Kidney tubule cell (primary cell): ENCODE measurements around the gene MRPL36.
"Not testable (repeated sequence)": the region's sequence is repeated elsewhere in the genome, so short reads cannot be mapped to it uniquely, and the experiment has no call there.

Experiments used
- DNase-seq: peaks from one replicate; pipeline ENCODE4 v3.0.0-alpha.2; 2018; ENCODE audit warnings: low spot score

The MRPL36 gene

DNA sequence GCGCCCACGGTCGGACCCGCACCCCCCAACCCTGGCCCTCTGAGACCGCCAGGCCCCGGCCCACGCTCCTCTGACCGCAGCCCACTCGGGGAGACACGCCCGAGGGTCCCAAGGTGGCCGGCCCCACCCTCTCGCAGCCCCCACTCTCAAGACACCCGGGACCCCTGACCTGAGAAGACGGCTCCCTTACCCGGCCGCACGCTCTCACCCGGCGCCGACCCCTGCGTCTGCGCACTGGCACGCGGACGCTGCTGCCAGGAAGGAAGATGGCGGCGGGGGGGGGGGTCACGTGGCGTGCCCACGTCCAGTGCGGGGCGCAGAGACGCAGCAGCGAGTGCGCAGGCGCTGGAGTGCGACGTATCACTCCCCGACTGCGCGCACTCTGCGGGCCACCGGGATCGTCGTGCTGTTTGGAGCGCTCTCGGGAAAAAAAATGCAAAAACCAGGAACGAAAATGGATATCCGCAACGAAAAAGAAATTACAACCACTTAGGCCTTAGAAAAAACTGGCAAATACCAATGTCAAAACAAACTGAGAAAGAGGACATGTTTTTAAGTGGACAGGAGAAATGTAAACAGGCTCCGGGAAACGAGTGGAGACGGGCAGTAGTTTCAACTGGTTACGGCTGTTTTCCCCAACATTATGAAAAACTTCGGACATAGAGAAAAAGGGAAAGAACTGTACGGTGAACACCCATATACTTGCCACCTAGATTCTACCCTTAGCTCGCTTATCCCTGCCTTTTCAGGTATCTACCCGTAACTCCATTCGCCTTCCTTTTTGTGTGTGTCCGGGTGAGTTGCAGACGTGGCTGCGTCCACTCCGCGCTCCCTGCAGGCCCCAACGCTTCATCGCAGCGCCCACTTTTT, at the start of gene MRPL36:
MRPL36 (minus strand) TSS at position 236 of the 870 bp plus-strand sequence. CDS start 902 bp downstream, outside the sequence.
- peak; percentile 91 for DNase-seq

DNA sequence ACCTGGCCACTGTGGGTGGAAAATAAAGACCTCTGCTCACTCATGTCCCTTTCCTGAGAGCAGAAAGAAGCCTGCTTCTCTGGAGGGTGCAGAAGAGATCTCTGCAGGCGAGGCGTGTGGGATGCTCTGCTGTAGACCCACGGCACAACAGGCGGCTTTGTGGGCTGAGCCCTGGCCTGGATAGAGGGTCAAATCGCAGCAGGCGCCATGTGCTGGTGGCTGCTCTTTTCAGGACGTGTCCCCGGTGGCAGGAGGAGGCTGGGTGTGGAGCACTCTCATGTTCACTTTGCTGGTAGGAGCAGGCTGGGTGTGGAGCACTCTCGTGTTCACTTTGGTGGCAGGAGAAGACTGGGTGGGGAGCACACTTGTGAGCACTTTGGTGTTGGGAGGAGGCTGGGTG, 48.0 kb upstream of the MRPL36 start:
- DNase-seq: no peak

DNA sequence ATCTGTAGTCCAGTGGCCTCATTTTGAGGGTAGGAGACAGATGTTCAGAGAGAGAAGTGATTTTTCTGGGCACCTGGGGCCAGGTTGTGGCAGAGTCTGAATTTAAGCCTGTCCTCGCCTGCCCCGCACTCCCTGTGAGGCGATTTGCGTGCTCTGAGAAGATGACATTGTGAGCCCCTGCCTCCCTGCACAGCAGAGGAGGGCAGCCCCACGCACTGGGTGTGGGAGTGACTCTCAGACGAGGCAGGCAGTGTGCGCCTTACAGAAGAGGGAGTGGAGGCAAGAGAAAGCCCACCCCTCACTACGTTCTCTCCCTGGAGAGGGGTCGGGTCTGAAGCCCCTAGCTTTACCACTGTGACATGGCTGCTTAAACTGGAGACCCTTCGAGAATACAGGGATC, 47.4 kb upstream of the MRPL36 start:
- DNase-seq: no peak

DNA sequence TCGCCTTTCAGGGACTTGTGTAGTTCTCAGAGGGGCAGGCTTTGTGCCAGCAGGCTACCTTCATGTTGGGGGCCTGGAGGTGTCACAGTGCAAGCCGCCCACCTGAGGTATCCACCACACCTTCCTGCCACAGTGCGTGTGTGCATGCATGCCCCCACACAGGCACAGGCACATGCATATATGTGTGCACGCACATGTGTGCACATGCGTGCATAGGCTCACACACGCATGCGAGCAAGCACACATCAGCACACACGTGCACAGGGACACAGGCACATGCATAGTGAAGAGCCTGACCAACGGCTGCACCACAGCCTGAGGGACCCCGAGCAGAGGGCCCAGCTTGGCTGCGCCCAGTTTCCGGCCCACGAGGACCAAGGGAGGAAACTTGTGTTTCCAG, 46.9 kb upstream of the MRPL36 start:
- DNase-seq: no peak

DNA sequence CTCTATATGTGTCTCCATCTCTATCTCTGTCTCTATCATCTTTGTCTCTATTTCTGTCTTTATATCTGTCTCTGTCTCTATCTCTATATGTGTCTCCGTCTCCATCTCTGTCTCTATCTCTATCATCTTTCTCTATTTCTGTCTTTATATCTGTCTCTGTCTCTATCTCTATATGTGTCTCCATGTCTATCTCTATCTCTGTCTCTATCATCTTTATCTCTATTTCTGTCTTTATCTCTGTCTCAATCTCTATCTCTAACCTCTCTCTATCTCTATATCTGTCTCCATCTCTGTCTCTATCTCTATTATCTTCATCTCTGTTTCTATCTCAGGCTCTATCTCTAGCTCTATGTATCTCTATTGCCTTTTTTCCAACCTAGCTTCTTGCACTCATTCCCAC, 46.1 kb upstream of the MRPL36 start:
- DNase-seq: no peak

DNA sequence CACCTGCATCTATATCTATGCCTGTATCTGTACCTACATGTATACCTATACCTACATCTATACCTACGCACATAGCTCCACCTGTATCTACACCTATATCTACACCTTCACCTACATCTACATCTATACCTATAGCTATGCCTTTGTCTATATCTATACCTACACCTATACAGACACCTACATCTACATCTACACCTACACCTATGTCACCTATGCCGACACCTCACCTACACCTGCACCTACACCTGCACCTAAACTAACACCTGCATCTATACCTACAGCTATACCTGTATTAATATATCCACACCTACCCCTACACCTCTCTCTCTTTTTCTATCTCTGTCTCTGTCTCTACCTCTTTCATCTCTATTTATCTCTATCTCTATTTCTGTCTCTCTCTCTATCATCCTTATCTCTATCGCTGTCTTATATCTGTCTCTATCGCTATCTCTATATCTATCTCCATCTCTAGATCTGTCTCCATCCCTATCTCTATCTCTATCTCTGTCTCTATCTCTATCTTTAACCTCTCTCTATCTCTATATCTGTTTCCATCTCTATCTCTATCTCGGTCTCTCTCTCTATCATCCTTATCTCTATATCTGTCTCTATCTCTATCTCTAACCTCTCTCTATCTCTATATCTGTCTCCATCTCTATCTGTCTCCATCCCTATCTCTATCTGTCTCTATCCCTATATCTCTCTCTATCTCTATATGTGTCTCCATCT, 45.2 kb upstream of the MRPL36 start:
- no peak for DNase-seq

DNA sequence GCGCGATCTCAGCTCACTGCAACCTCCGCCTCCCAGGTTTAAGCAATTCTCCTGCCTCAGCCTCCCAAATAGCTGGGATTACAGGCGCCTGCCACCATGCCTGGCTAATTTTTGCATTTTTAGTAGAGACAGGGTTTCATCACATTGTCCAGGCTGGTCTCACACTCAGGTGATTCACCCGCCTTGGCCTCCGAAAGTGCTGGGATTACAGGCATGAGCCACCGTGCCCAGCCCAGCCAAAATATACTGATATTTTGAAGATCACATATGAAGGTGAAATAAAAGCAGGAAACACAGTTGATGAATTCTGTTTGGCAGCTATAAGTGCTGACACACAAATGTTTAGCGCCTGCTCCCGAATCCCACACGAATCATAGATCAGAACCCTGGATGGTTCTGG, 44.1 kb upstream of the MRPL36 start:
- not testable (repeated sequence) for DNase-seq

DNA sequence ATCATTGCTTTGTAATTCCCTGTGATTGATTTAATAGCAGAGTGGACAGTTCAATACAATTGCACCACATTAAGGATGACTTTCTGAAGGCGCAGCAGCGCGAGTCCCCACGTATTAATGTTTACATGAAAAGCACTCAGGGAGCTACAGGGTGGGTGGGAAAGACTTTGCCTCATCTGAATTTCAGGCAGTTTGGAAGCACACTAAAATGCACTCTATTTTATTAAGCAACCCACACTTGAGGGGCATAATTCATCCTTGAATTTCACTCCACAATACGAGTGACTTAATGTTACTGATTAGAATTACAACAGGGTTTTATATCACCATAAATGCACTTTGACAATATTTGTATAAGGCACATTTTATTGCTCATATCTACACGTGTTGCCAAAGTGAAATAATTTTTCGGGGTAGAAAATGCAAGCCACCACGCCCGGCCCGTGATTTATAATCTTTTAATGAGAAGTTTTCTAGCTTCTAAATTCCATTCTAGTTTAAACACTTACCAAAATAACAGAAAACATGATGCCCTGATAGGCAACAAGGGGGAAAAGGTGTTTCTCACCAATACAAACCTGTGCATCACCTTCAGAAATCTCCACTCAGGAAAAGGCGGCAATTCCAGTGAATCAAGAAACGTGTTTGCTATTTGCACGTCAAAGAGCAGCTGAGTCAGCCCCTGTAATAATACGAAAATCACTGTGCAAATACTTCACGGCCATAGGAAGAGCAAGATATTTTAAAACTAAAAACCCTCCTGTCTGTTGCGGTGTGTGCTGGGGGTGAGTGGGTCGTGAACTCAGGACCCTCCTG, 42.6 kb upstream of the MRPL36 start:
- no peak for DNase-seq

DNA sequence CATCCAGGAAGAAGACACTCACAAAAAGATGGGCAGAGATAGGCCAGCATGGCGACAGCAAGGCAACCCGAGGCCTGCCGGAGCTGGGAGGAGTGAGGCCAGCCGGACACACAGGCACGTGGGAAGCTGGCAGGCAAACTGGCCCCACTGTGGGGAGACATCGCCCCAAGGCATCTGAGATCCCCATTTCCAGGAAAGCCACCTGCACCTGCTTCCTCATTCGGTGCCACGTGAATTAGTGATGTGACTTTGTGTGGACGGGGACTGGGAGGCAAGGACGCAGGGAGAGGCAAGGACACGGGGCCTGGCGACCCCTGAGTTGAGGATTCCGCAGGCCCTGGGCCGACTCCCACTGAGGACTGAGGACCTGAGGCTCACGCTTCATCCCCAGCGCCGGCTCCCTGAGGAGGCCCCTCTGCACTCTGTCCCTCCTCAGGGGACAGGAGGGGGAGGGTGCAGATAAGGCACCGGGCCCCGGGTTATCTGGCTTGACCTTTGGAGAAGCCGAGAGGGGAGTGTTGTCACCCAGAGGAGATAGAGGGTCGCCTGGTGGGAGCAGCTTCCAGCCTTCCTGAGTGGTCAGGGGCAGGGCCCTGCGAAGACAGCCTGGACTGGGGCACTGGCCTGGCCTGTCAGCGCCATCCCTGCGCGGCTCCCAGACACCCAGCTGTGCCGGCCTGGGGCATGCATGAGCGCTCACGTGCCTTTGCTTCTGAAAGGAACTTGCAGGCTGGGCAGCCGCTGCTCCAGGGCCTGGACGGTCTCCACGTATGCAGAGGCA, 41.3 kb upstream of the MRPL36 start:
- DNase-seq: peak; percentile 17

DNA sequence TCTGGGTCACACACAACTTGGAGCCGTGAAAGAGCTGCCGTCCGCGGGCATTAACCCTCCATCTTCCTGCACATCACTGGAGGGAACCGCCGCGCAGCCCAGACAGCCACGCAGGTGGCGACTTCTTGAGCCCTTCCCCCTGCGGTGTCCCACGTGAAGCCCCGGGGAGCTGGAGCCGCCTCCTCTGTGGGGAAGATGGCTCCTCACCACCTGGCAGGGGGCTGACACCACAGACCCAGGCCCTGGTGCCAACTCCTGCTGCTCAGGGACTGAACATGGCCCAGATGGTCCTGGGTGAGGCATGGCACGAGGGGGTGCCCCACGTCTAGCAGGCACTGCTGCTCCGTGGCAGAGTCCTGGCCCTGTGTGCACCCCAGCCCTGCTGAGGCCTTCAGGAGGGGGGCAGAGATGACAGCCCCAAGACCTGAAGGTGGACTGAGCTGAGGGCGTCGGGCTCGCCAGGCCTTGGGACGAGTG, 40.5 kb upstream of the MRPL36 start:
- DNase-seq: no peak

DNA sequence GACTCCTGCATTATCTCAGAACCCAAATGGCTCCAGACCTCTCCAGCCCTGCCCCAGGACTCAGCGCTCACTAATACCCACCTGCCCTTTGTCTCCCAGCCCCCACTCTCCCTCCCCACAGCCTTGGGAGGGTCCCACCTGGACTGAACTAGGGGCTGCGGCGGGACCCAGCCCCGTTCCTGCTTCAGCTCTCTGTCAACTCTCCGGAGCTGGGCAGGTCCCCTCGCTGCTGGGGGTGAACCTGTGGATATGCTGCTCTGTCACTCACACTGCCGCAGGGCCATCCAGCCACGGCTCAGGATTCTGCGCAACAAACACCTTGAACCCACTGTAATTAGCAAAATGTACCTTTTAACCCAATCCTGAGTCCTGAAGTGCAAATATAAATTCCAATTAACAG, 38.4 kb upstream of the MRPL36 start:
- no peak for DNase-seq

DNA sequence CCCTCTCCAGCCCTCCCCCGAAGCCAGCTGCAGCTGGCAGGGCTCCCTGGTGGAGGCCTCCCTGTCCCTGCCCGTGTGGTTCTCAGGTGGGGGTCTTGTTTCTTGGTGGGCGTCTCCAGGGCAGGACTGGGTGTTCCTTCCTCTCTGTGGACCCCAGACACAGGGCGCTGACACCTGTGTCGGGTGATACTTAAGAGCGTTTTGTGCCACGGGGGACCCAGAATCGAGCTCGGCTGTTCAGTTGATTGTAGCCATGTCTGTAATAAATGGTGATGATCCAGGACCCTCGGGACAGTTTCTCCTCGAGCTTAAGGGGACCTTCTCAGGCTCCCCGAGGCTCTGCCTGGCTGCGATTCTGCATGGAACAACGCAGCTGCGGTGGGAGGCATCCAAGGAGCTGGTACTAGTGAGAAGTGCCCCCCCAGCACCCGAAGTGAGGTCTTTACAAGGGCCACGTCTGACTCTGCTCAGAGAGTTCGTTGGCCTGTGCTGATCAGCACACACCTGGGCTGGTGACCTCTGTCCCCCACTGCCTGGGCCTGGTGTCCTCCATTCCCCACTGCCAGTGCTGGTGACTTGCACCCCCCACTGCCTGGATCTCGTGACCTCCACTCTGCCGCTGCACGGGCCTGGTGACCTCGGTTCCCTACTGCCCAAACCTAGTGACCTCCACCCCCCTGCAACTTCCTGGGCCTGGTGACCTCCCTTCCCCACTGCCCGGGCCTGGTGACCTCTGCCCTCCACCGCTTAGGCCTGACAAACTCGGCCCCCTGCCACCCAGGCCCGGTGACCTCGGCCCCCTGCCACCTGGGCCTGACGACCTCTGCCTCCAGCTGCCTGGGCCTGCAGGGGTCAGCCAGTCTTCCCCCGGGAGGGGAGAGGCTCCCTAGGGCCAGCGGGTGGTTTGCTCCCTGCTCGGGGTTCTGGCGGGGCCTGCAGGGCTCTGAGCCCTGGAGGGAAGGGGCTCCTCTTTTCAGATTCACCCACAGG, 37.5 kb upstream of the MRPL36 start:
- DNase-seq: no peak

DNA sequence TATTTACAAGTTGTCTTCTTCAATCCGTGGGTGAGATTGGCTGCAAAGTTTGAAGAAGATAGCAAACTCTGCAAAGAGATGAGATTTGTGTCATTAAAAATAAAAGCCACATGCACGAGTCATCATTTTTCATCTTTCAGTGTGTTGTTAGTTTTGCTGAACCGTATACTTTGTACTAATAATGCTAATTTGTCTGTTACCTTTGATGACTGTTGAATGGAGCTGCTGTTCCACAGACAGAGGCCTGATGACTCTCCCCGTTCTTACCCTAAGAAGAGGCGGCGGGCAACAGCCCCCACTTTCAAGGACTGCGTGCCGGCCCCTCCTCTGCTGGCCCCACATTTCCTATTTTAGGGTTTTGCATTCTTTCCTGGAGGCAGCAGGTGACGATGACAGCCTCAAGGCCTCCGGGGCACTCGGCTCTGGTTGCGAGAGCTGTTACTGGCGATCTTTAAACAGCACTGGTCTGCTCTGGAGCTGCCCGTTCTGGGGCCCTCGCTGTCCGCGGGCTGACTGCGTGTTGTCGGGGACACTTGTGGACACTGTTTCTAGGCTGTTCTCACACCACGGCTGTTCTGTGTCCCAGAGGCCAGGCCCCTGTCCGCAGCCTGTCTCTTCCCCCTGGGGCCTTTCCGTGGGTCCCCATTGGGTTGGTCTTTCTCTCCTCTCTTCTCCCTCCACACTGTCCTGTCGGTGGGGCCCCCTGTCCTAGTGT, 36.7 kb upstream of the MRPL36 start:
- no peak for DNase-seq

DNA sequence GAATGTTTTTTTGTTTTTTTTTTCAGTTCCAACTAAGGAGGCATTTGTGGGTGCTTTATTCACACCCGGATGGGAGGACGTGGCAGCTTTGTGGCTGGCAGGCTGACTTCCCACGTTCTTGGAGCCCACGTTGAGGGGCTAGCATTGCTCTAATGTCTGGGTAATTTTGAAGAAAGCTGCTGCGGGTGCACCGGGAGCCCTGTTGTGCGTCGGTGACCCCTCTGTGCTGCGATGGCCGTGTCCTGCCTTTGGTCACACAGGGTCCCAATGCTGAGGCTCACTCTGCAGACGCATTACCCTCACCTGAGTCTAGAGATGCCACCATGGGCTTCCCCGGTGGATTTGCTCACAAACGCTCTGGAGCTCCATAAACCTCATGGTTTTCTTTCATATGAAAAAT, 35.8 kb upstream of the MRPL36 start:
- no peak for DNase-seq

DNA sequence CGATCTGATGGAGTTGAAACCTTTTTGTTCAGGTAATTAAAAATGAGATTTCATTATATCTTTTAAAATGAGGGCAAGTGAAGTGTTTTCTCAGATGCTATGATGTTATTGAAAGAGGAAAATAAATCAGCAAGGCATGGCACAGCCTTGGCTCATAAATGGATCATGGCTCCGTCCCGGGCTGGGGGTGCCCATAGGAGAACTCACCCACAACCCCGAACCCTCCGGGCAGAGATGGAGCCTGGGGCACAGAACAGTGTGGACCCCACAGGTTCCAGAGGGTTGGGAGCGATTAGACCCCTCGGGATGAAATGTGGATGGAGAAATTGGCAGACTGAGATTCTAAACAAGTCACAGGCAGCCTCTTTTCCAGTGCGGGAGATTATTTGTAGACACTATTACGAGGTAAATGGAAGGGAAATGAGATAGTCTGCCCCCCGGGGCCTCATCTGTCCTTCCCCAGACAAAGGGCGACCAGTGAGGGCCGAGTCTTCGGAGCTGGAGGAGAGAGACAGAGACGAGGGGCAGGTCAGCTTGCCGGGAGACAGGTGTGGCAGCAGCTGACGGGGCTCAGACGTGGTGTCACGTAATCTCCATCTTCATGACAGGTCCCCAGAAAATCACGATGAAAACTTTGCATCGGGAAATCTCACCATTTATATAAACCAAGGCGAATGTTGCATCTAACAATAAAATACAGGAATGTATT, 35.2 kb upstream of the MRPL36 start:
- DNase-seq: no peak

DNA sequence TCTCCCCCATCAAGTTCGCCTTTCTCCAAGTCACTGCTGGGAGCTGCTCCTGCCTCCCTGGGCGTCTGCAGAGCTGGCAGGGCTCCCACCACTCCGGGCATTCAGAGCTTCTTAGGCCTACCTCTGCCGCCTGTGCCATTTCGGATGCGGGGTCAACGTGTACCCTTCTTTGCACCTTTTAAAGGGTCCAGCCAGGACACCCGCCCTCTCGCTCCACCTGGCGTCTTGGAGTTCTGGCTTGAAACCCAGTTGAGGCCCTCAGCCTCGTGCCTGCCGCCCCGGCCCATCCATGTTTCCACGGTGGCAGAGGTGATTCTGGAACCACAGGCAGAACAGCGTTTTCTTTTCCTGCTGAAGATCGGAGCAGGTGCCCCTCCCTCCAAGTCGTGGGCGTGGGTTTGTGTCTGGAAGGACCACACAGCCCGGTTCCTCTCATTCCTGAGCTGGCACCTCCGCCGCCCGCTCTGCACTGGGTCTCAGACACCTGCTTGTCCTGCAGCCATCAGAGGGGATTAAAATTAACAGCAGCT, 34.5 kb upstream of the MRPL36 start:
- DNase-seq: no peak

DNA sequence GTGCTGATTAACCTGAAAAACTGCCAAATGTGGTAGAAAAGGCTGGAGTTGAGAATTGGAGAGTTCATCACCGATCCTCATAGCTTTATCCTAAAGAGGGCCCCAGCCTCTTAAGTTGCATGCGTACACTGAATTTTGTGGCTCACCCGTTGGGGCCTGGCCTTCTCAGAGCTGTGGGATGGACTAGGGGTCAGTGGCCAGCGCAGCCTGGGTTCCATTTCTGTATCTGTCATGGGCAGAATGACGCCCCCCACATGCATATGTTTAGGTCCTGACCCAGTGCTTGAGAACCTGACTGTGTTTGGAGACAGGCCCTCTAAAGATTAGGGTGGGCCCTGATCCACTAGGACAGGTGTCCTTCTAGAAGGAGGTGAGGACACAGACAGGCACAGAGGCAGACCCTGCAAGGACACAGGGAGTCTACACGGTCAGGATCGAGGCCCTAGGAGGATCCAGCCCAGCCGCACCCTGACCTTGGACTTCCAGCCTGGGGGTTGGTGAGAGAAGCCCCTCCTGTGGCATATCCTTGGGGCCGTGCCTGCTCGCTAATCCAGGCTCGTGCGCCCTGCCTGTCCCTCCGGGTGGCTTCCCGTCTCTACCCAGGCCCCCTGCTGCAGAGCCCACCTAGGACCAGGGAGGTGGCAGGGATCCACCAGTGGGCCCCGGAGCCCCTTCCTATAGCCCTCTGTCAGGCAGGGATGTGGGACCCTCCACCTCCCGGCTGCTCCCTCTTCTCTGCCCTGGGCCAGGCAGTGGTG, 33.8 kb upstream of the MRPL36 start:
- no peak for DNase-seq
